NOMO-1 (cell line): ENCODE data around the gene RNF6.

Source experiments
- DNase-seq, 2 experiments: peaks; one replicate each; lab custom pipeline; 2025; ENCODE audit not compliant: unreplicated experiment in 2 of 2; lab: John Stamatoyannopoulos, UW

Gene RNF6

GRCh38 chr13:26168237-26168814 is 53.8 kb downstream of the RNF6 start:
- DNase-seq, result no peak

GRCh38 chr13:26163812-26164211 is 58.3 kb downstream of the RNF6 start:
- DNase-seq, result no peak
